Prostate gland (tissue), 2 donors: ENCODE measurements around the gene NGEF.

Experiments used
- CTCF ChIP-seq, 4 experiments: fragments of 200-600 bp in 2 of 4; fragments of 450-650 bp in 2 of 4; sonication (generic) in 2 of 4; IDR thresholded peaks; 1 replicate in 3 of 4; 2 replicates in 1 of 4; pipeline ENCODE4 v1.5.1; 2016 to 2019; ENCODE audit warnings: antibody characterized with exemption in 4 of 4, mild to moderate bottlenecking in 2 of 4, moderate library complexity in 2 of 4
- POLR2A ChIP-seq: fragments of 450-650 bp; IDR thresholded peaks from one replicate; pipeline ENCODE4 v1.6.1; 2016; ENCODE audit warnings: antibody characterized with exemption, mild to moderate bottlenecking

- TF ChIP-seq CTCF (IDR thresholded peaks at IDR 0.05), result no peak
- TF ChIP-seq POLR2A, result no peak
These were observed 149.1 kb downstream of the NGEF start for GRCh38 chr2:232863996-232864395.
